Measurements from ENCODE around the gene GABPB1. TPM values are rescaled to one million over a fixed set of nuclear protein-coding genes. Genes with fewer than 3 reads are reported as not detected.

The GABPB1 gene
- polyA plus RNA-seq, 3 donors, result 12.9 to 15.1 (median 14.9) TPM

- no peak for DNase-seq
- Histone ChIP-seq H3K4me3 (replicated peaks in 1 of 3; ENCODE audit: low read depth in 2 of 3, low read length in 3 of 3) (no peak overlapping the region), H4K20me1 (ENCODE audit: insufficient read depth, low read length) (no peaks in the 10 kb centered on the region), H3K9ac (ENCODE audit: insufficient read depth, low read length, poor library complexity, severe bottlenecking) (no peak overlapping the region), H3K4me1 (ENCODE audit: control insufficient read depth in 1 of 2, insufficient read depth in 2 of 2, low read length in 2 of 2) (no peaks in the 10 kb centered on the region), H2AFZ (ENCODE audit: insufficient read depth, low read depth, low read length, poor library complexity, severe bottlenecking) (no peak overlapping the region), H3K4me2 (replicated peaks; ENCODE audit: extremely low read depth, low read length, poor library complexity, severe bottlenecking) (no peak overlapping the region), H3K27me3 (ENCODE audit: control insufficient read depth in 2 of 2, insufficient read depth in 2 of 2, low read length in 2 of 2) (no peaks in the 10 kb centered on the region), H3K9me3 (replicated peaks in 1 of 2; ENCODE audit: control insufficient read depth in 1 of 2, insufficient read depth in 1 of 2, low read length in 2 of 2) (no peaks in the 10 kb centered on the region), H3K79me2 (ENCODE audit: insufficient read depth, low read length) (peaks cover 27% of the 10 kb centered on the region), H3K36me3 (replicated peaks in 1 of 2; ENCODE audit: control insufficient read depth in 1 of 2, insufficient read depth in 2 of 2, low read length in 2 of 2) (peaks cover 0 to 3% of the 10 kb centered on the region in 2 donors), H3K27ac (ENCODE audit: low read depth in 1 of 2, low read length in 2 of 2) (no peak overlapping the region)
- TF ChIP-seq CTCF (IDR thresholded peaks at IDR 0.05), result no peak
- Mint-ChIP-seq H3K4me1 (peaks cover 7% of the 10 kb centered on the region), H3K4me3 (no peak overlapping the region), H3K27me3 (ENCODE audit: low read depth in 3 of 3) (peaks cover 0 to 5% (median 0%) of the 10 kb centered on the region in 3 donors), H3K36me3 (peaks cover 5 to 6% of the 10 kb centered on the region in 2 donors), H3K9me3 (peaks cover 0 to 2% (median 0%) of the 10 kb centered on the region in 7 donors), H3K27ac (no peak overlapping the region)
- intact Hi-C loops (cut with micrococcal nuclease), result no loop called here
These were observed 34.5 kb downstream of the GABPB1 start for GRCh38 chr15:50320504-50320903.

DNA sequence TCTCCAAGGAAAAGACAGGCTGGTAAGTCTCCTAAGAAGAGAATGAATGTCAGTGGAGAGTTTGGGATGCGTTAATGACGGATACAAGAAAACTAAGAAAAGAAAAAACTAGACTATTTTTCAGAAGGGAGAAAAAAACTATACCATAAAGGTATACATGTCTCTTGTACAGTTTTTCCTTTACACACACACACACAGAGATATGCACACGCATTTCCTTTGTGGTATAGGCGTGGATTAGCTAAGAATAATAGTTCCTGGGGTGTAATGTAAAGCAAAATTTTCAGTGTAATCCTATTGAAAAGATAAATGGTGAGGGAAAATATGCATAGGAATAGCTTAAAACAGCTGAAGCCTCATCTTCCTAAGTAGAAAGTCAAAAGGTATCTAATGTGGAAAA lies 36.3 kb downstream of the GABPB1 start:
- Histone ChIP-seq H3K9me3 (replicated peaks in 1 of 2; ENCODE audit: control insufficient read depth in 1 of 2, insufficient read depth in 1 of 2, low read length in 2 of 2) (no peaks in the 10 kb centered on the region), H2AFZ (ENCODE audit: insufficient read depth, low read depth, low read length, poor library complexity, severe bottlenecking) (no peak overlapping the region), H3K9ac (ENCODE audit: insufficient read depth, low read length, poor library complexity, severe bottlenecking) (no peak overlapping the region), H3K36me3 (replicated peaks in 1 of 2; ENCODE audit: control insufficient read depth in 1 of 2, insufficient read depth in 2 of 2, low read length in 2 of 2) (peaks cover 0 to 3% of the 10 kb centered on the region in 2 donors), H3K4me1 (ENCODE audit: control insufficient read depth in 1 of 2, insufficient read depth in 2 of 2, low read length in 2 of 2) (no peaks in the 10 kb centered on the region), H3K27ac (ENCODE audit: low read depth in 1 of 2, low read length in 2 of 2) (peak overlapping the region in 1 of 2 donors; percentile 39), H3K4me2 (replicated peaks; ENCODE audit: extremely low read depth, low read length, poor library complexity, severe bottlenecking) (no peak overlapping the region), H3K79me2 (ENCODE audit: insufficient read depth, low read length) (peaks cover 35% of the 10 kb centered on the region), H3K4me3 (replicated peaks in 1 of 3; ENCODE audit: low read depth in 2 of 3, low read length in 3 of 3) (no peak overlapping the region), H4K20me1 (ENCODE audit: insufficient read depth, low read length) (no peaks in the 10 kb centered on the region), H3K27me3 (ENCODE audit: control insufficient read depth in 2 of 2, insufficient read depth in 2 of 2, low read length in 2 of 2) (no peaks in the 10 kb centered on the region)
- H3K27me3 Mint-ChIP-seq (ENCODE audit: low read depth in 3 of 3), result peaks cover 2% of the 10 kb centered on the region in 3 donors
- peak overlapping the region in 1 of 2 donors; percentile 28 for H3K4me3 Mint-ChIP-seq
- peaks cover 3% of the 10 kb centered on the region in 2 donors for H3K36me3 Mint-ChIP-seq
- no CpG with 5 or more reads among the region's 4 CpGs for WGBS (ENCODE audit: insufficient coverage)
- H3K4me1 Mint-ChIP-seq, result peaks cover 7% of the 10 kb centered on the region
- intact Hi-C loops (cut with micrococcal nuclease), result no loop called here
- DNase-seq, result no peak
- TF ChIP-seq CTCF (IDR thresholded peaks at IDR 0.05), result no peak
- peaks cover 0 to 2% (median 0%) of the 10 kb centered on the region in 7 donors for H3K9me3 Mint-ChIP-seq
- peak overlapping the region in 3 of 7 donors; percentile 3 to 28 (median 4) for H3K27ac Mint-ChIP-seq
